ENCODE data around the gene FNIP2.

- TF ChIP-seq CTCF (IDR thresholded peaks at IDR 0.05) (no peak), POLR2A (IDR thresholded peaks at IDR 0.05) (no peak)
These were observed 102.0 kb downstream of the FNIP2 start for GRCh38 chr4:158870626-158871334.

Measured in prostate gland (tissue), 2 donors.